Neural cell (in vitro differentiated cells): Measurements from ENCODE around the gene THEM5.

Experiments used
- POLR2AphosphoS5 ChIP-seq: IDR thresholded peaks from 2 replicates; pipeline ENCODE4 v1.6.1; 2012
- TAF1 ChIP-seq: IDR thresholded peaks from 2 replicates; pipeline ENCODE4 v1.6.1; 2012; ENCODE audit warnings: low read depth
- TF ChIP-seq, protein P1 (sequence below): fragments of 450-650 bp; IDR thresholded peaks from 2 replicates; pipeline ENCODE4 v1.5.1; 2014; ENCODE audit warnings: antibody characterized with exemption, mild to moderate bottlenecking, moderate library complexity; ENCODE audit not compliant: poor library complexity, severe bottlenecking

DNA sequence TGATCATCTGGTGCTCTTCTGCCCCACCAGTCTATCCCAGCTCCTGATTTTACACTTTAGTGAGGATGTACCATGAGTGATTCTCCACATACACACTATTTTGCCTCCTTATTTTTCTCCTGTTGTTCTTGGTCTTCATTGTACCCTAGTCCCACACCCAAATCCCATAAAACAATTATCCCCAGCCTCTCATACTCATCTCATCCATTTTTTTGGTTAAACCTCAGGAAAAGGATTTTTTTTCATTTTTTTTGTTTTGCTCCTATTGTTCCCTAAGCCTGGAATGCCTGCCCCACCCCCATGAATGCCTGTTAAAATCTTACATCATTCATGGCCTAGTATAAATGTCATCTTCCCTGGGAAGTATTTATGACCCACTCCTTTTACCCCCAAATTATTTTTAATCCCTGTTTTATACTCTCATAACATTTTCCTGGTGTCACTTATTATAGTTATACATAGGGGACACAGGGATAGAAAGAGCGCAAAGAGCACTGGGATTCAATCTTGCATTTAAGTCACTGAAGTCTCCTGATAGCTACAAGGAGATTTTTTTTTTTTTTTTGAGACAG lies 43.4 kb downstream of the THEM5 start:
- TF ChIP-seq, protein P1, sequence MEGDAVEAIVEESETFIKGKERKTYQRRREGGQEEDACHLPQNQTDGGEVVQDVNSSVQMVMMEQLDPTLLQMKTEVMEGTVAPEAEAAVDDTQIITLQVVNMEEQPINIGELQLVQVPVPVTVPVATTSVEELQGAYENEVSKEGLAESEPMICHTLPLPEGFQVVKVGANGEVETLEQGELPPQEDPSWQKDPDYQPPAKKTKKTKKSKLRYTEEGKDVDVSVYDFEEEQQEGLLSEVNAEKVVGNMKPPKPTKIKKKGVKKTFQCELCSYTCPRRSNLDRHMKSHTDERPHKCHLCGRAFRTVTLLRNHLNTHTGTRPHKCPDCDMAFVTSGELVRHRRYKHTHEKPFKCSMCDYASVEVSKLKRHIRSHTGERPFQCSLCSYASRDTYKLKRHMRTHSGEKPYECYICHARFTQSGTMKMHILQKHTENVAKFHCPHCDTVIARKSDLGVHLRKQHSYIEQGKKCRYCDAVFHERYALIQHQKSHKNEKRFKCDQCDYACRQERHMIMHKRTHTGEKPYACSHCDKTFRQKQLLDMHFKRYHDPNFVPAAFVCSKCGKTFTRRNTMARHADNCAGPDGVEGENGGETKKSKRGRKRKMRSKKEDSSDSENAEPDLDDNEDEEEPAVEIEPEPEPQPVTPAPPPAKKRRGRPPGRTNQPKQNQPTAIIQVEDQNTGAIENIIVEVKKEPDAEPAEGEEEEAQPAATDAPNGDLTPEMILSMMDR: no peak
- TF ChIP-seq POLR2AphosphoS5 (no peak), TAF1 (no peak)
